ENCODE measurements around the gene P2RY2.
A peak's percentile ranks its signal among the peaks of the same experiment; 100 is the strongest.

The P2RY2 gene

GRCh38 chr11:73174495-73174791 lies 43.6 kb upstream of the P2RY2 start:
- H3K27me3 ChIP-seq (ENCODE audit: control insufficient read depth, low read length): no peaks in the 10 kb centered on the region
- no peak for TF ChIP-seq EZH2phosphoT487 (IDR thresholded peaks at IDR 0.05; ENCODE audit: borderline replicate concordance, low read length)
- TF ChIP-seq CTCF (IDR thresholded peaks at IDR 0.05; ENCODE audit: low read depth, low read length, poor library complexity, severe bottlenecking): no peak
- no peaks in the 10 kb centered on the region for H3K9me2 ChIP-seq (replicated peaks; ENCODE audit: control insufficient read depth, low read length)
- H3K27ac ChIP-seq (ENCODE audit: low read depth, low read length): no peak overlapping the region
- no peak overlapping the region for H3K4me2 ChIP-seq (ENCODE audit: low read length)
- no peaks in the 10 kb centered on the region for H3K36me3 ChIP-seq (ENCODE audit: control insufficient read depth, low read length)
- no peak overlapping the region for H3K4me3 ChIP-seq (ENCODE audit: low read length)
- H3K4me1 ChIP-seq (ENCODE audit: control insufficient read depth, low read length): peaks cover 79% of the 10 kb centered on the region
- H3K79me2 ChIP-seq (ENCODE audit: control insufficient read depth, low read length): 0 out of 2 replicates have a peak, but pooled peaks cover 5% of the 10 kb centered on the region
- no peaks in the 10 kb centered on the region for H4K20me1 ChIP-seq (ENCODE audit: control insufficient read depth, insufficient read depth, low read depth, low read length)
- 0 out of 2 replicates have a peak, but pooled peaks cover 3% of the 10 kb centered on the region for H3F3A ChIP-seq (ENCODE audit: control insufficient read depth, insufficient read depth)
- H3K9me3 ChIP-seq (ENCODE audit: control insufficient read depth, insufficient read depth, low read length): no peaks in the 10 kb centered on the region

- H3K4me1 ChIP-seq (ENCODE audit: control insufficient read depth, low read length): peaks cover 67% of the 10 kb centered on the region
- H4K20me1 ChIP-seq (ENCODE audit: control insufficient read depth, insufficient read depth, low read depth, low read length): no peaks in the 10 kb centered on the region
- H3K79me2 ChIP-seq (ENCODE audit: control insufficient read depth, low read length): 0 out of 2 replicates have a peak, but pooled peaks cover 5% of the 10 kb centered on the region
- H3K4me2 ChIP-seq (ENCODE audit: low read length): peak overlapping the region; percentile 33; the same call in 1 of the 2 replicates
- H3K9me3 ChIP-seq (ENCODE audit: control insufficient read depth, insufficient read depth, low read length): no peaks in the 10 kb centered on the region
- 0 out of 2 replicates have a peak, but pooled peaks cover 3% of the 10 kb centered on the region for H3F3A ChIP-seq (ENCODE audit: control insufficient read depth, insufficient read depth)
- H3K27me3 ChIP-seq (ENCODE audit: control insufficient read depth, low read length): no peaks in the 10 kb centered on the region
- no peaks in the 10 kb centered on the region for H3K9me2 ChIP-seq (replicated peaks; ENCODE audit: control insufficient read depth, low read length)
- no peak overlapping the region for H3K27ac ChIP-seq (ENCODE audit: low read depth, low read length)
- no peak for TF ChIP-seq EZH2phosphoT487 (IDR thresholded peaks at IDR 0.05; ENCODE audit: borderline replicate concordance, low read length)
- no peak for TF ChIP-seq CTCF (IDR thresholded peaks at IDR 0.05; ENCODE audit: low read depth, low read length, poor library complexity, severe bottlenecking)
- no peaks in the 10 kb centered on the region for H3K36me3 ChIP-seq (ENCODE audit: control insufficient read depth, low read length)
- H3K4me3 ChIP-seq (ENCODE audit: low read length): no peak overlapping the region
These were observed 42.4 kb upstream of the P2RY2 start for GRCh38 chr11:73175551-73176144.

- no peak for TF ChIP-seq EZH2phosphoT487 (IDR thresholded peaks at IDR 0.05; ENCODE audit: borderline replicate concordance, low read length)
- no peak for TF ChIP-seq CTCF (IDR thresholded peaks at IDR 0.05; ENCODE audit: low read depth, low read length, poor library complexity, severe bottlenecking)
- no peaks in the 10 kb centered on the region for H4K20me1 ChIP-seq (ENCODE audit: control insufficient read depth, insufficient read depth, low read depth, low read length)
- 0 out of 2 replicates have a peak, but pooled peaks cover 5% of the 10 kb centered on the region for H3K79me2 ChIP-seq (ENCODE audit: control insufficient read depth, low read length)
- no peaks in the 10 kb centered on the region for H3K36me3 ChIP-seq (ENCODE audit: control insufficient read depth, low read length)
- H3K27me3 ChIP-seq (ENCODE audit: control insufficient read depth, low read length): no peaks in the 10 kb centered on the region
- H3F3A ChIP-seq (ENCODE audit: control insufficient read depth, insufficient read depth): 0 out of 2 replicates have a peak, but pooled peaks cover 3% of the 10 kb centered on the region
- peak overlapping the region; percentile 33 for H3K4me2 ChIP-seq (ENCODE audit: low read length)
- H3K4me1 ChIP-seq (ENCODE audit: control insufficient read depth, low read length): peaks cover 61% of the 10 kb centered on the region
- H3K27ac ChIP-seq (ENCODE audit: low read depth, low read length): no peak overlapping the region
- H3K9me2 ChIP-seq (replicated peaks; ENCODE audit: control insufficient read depth, low read length): no peaks in the 10 kb centered on the region
- peak overlapping the region; percentile 27; the same call in 1 of the 2 replicates for H3K4me3 ChIP-seq (ENCODE audit: low read length)
- no peaks in the 10 kb centered on the region for H3K9me3 ChIP-seq (ENCODE audit: control insufficient read depth, insufficient read depth, low read length)
These were observed 41.8 kb upstream of the P2RY2 start for GRCh38 chr11:73176145-73176873.

Data from DOHH2 (cell line).